ENCODE measurements around the gene SMYD3. TPM values are rescaled to one million over a fixed set of nuclear protein-coding genes. Genes with fewer than 3 reads are reported as not detected.

Gene SMYD3
- total and polyA plus RNA-seq, 9 of the 15 experiments (the other 6 are each of a cell fraction or from before 2014, with no cell fraction given): 128 to 440 (median 197) TPM

GRCh38 chr1:246435421-246436041, 71.5 kb downstream of the SMYD3 start:
- Histone ChIP-seq H3K9ac (ENCODE audit: insufficient read depth in 1 of 2, low read depth in 2 of 2, low read length in 2 of 2) (no peak overlapping the region), H4K20me1 (replicated peaks; ENCODE audit: control insufficient read depth, insufficient read depth, low read length) (no peaks in the 10 kb centered on the region), H3K36me3 (ENCODE audit: control insufficient read depth, insufficient read depth, low read length) (no peaks in the 10 kb centered on the region), H3K27me3 (ENCODE audit: control insufficient read depth in 2 of 2, insufficient read depth in 2 of 2, low read length in 2 of 2) (no peaks in the 10 kb centered on the region), H3K9me3 (replicated peaks; ENCODE audit: control insufficient read depth, insufficient read depth, low read depth, low read length) (no peaks in the 10 kb centered on the region), H3K4me1 (replicated peaks in 1 of 2; ENCODE audit: control insufficient read depth in 2 of 2, insufficient read depth in 2 of 2, low read length in 2 of 2) (no peaks in the 10 kb centered on the region), H3K9me1 (ENCODE audit: control insufficient read depth, insufficient read depth, low read length) (no peaks in the 10 kb centered on the region), H3K27ac (ENCODE audit: extremely low read depth, low read depth, low read length) (no peak overlapping the region), H3K79me2 (ENCODE audit: control insufficient read depth, insufficient read depth, low read length) (no peaks in the 10 kb centered on the region), H2AFZ (ENCODE audit: low read depth, low read length) (no peak overlapping the region), H3K4me2 (ENCODE audit: insufficient read depth, low read length) (no peak overlapping the region), H3K4me3 (no peak overlapping the region)
- BruUV-seq (replicated peaks): no TSS peak
- intact Hi-C loops (cut with micrococcal nuclease) (no loop called here), in situ Hi-C loops (cut with MboI) (no loop called here)
- WGBS (ENCODE audit: insufficient coverage, low coverage, missing lambda C conversion rate): 54% methylated on average over 6 of the region's 6 CpGs
- TF ChIP-seq ETV1 (tag; conservative IDR thresholded peaks at IDR 0.05; ENCODE audit: low read depth) (no peak), MBD1 (CRISPR knock-in tag; IDR thresholded peaks at IDR 0.05) (0 out of 2 replicates have a peak, but pooled peaks have one; percentile 35), CEBPB (tag; IDR thresholded peaks at IDR 0.05) (peak; percentile 18; the same call in 1 of the 2 replicates)
- ChIA-PET POLR2A (interaction anchor here (0.7 kb wide), 1 partner anchor 10 kb away, joined by 4 read pairs; no protein-coding TSS in a partner anchor), CTCF (ENCODE audit: low intra/inter-chr PET ratio) (no interaction called here)
- FAIRE-seq (no peak), DNase-seq (ENCODE audit: extremely low read depth in 1 of 4, low spot score in 3 of 4) (peak in 1 of 4 experiments; percentile 20), ATAC-seq (no peak)

GRCh38 chr1:246434335-246434734, 72.7 kb downstream of the SMYD3 start:
- H2AFZ ChIP-seq (ENCODE audit: low read depth, low read length): no peak overlapping the region
- CTCF ChIA-PET (ENCODE audit: low intra/inter-chr PET ratio): no interaction called here
- H3K4me2 ChIP-seq (ENCODE audit: insufficient read depth, low read length): no peak overlapping the region
- DNase-seq (ENCODE audit: extremely low read depth in 1 of 4, low spot score in 3 of 4): no peak
- TF ChIP-seq AFF1 (IDR thresholded peaks at IDR 0.05; ENCODE audit: low read depth in 1 of 2, partially characterized antibody in 2 of 2): peak in 1 of 2 experiments; percentile 98
- no peak for TF ChIP-seq E2F8 (IDR thresholded peaks at IDR 0.05; ENCODE audit: low read depth, partially characterized antibody)
- H3K4me3 ChIP-seq: no peak overlapping the region
- no peak for FAIRE-seq
- H3K27ac ChIP-seq (ENCODE audit: extremely low read depth, low read depth, low read length): no peak overlapping the region
- no peaks in the 10 kb centered on the region for H3K27me3 ChIP-seq (ENCODE audit: control insufficient read depth in 2 of 2, insufficient read depth in 2 of 2, low read length in 2 of 2)
- H3K36me3 ChIP-seq (ENCODE audit: control insufficient read depth, insufficient read depth, low read length): no peaks in the 10 kb centered on the region
- no peaks in the 10 kb centered on the region for H3K79me2 ChIP-seq (ENCODE audit: control insufficient read depth, insufficient read depth, low read length)
- no peaks in the 10 kb centered on the region for H4K20me1 ChIP-seq (replicated peaks; ENCODE audit: control insufficient read depth, insufficient read depth, low read length)
- no TSS peak for BruUV-seq (replicated peaks)
- in situ Hi-C loops (cut with MboI) (no loop called here), intact Hi-C loops (cut with micrococcal nuclease) (no loop called here)
- POLR2A ChIA-PET: no interaction called here
- no peaks in the 10 kb centered on the region for H3K4me1 ChIP-seq (replicated peaks in 1 of 2; ENCODE audit: control insufficient read depth in 2 of 2, insufficient read depth in 2 of 2, low read length in 2 of 2)
- no peaks in the 10 kb centered on the region for H3K9me1 ChIP-seq (ENCODE audit: control insufficient read depth, insufficient read depth, low read length)
- ATAC-seq: no peak
- no peaks in the 10 kb centered on the region for H3K9me3 ChIP-seq (replicated peaks; ENCODE audit: control insufficient read depth, insufficient read depth, low read depth, low read length)
- 75% methylated on average over 5 of the region's 5 CpGs for WGBS (ENCODE audit: insufficient coverage, low coverage, missing lambda C conversion rate)
- no peak overlapping the region for H3K9ac ChIP-seq (ENCODE audit: insufficient read depth in 1 of 2, low read depth in 2 of 2, low read length in 2 of 2)

Data from K562 (cell line).